GM12891 (cell line): Measurements from ENCODE around the gene RNF167.

Experiments used
- DNase-seq: peaks from one replicate; pipeline ENCODE4 v3.0.0; 2011; ENCODE audit warnings: low spot score; ENCODE audit not compliant: insufficient read length
- FAIRE-seq: peaks from 2 replicates; lab custom pipeline; 2011; peaks lifted over from hg19 to GRCh38; lab: Jason Lieb, UNC
- PAX5 ChIP-seq: IDR thresholded peaks from 2 replicates; pipeline ENCODE4 v1.6.1; 2011; ENCODE audit warnings: low read length, moderate library complexity, mild to moderate bottlenecking; ENCODE audit not compliant: insufficient read depth, severe bottlenecking
- POLR2A ChIP-seq: IDR thresholded peaks from 2 replicates; pipeline ENCODE4 v1.6.1; 2011; ENCODE audit warnings: low read depth, low read length, control low read depth
- POLR2AphosphoS5 ChIP-seq: IDR thresholded peaks from 2 replicates; pipeline ENCODE4 v1.6.1; 2011; ENCODE audit warnings: low read depth, low read length, control low read depth
- POU2F2 ChIP-seq: IDR thresholded peaks from 2 replicates; pipeline ENCODE4 v1.6.1; 2011; ENCODE audit warnings: low read depth, mild to moderate bottlenecking, control low read depth, low read length, moderate library complexity
- SPI1 ChIP-seq: IDR thresholded peaks from 2 replicates; pipeline ENCODE4 v1.6.1; 2011; ENCODE audit warnings: low read depth, low read length, control low read depth
- TAF1 ChIP-seq: IDR thresholded peaks from 2 replicates; pipeline ENCODE4 v1.6.1; 2011; ENCODE audit warnings: low read depth, low read length, control low read depth

The RNF167 gene

DNA sequence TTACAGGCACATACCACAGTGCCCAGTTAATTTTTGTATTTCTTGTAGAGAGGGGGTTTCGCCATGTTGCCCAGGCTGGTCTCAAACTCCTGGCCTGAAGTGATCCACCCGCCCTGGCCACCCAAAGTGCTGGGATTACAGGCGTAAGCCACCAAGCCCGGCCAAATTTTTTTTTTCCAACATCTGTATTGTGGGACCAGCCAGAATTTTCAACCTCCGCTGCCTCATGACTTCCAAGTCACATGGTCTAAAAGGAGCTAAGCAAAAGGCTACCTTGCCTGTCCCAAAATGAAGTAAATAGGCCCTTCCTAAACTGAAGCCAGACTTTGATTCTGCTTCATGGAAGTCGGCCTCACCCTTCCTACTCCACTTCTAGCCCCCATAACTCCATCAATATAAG lies 31.8 kb downstream of the RNF167 start:
- FAIRE-seq (no peak), DNase-seq (no peak)
- TF ChIP-seq POLR2A (no peak), SPI1 (no peak), POLR2AphosphoS5 (no peak), TAF1 (no peak), POU2F2 (no peak), PAX5 (no peak)

DNA sequence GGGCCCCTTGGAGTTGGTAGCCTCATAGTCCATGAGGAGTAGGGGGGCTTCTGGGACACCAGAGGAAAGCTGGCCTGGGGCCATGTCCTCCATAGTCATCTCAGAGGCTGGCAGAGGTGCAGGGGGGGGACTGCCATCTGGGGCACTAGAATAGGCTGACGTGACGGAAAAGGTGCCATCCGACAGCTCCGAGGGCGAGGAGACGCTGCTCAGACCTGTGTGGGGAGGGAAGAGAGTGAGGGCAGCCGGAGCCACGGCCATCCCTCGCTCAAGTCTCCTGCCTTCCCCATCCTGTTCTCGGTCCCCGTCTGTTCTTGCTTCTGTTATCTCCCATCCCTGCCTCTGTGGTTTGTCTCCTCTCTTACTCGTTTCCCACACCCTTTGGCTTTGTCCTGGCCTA lies 32.3 kb downstream of the RNF167 start:
- DNase-seq (no peak), FAIRE-seq (no peak)
- no peak for TF ChIP-seq TAF1
- no peak for TF ChIP-seq POLR2AphosphoS5
- no peak for TF ChIP-seq POU2F2
- no peak for TF ChIP-seq PAX5
- no peak for TF ChIP-seq SPI1
- TF ChIP-seq POLR2A = no peak

- TF ChIP-seq PAX5 (no peak), POLR2A (no peak), POU2F2 (no peak), TAF1 (no peak), SPI1 (no peak), POLR2AphosphoS5 (no peak)
- no peak for FAIRE-seq
These were observed 32.7 kb downstream of the RNF167 start for GRCh38 chr17:4972752-4973151.

GRCh38 chr17:4973256-4974114 lies 33.4 kb downstream of the RNF167 start:
- FAIRE-seq (no peak), DNase-seq (no peak)
- TF ChIP-seq SPI1 = no peak
- no peak for TF ChIP-seq PAX5
- TF ChIP-seq TAF1 = no peak
- TF ChIP-seq POLR2A = no peak
- no peak for TF ChIP-seq POU2F2
- TF ChIP-seq POLR2AphosphoS5 = no peak

More at GRCh38 chr17:4972752-4973151, 32.7 kb downstream of the RNF167 start:
- no peak for DNase-seq

DNA sequence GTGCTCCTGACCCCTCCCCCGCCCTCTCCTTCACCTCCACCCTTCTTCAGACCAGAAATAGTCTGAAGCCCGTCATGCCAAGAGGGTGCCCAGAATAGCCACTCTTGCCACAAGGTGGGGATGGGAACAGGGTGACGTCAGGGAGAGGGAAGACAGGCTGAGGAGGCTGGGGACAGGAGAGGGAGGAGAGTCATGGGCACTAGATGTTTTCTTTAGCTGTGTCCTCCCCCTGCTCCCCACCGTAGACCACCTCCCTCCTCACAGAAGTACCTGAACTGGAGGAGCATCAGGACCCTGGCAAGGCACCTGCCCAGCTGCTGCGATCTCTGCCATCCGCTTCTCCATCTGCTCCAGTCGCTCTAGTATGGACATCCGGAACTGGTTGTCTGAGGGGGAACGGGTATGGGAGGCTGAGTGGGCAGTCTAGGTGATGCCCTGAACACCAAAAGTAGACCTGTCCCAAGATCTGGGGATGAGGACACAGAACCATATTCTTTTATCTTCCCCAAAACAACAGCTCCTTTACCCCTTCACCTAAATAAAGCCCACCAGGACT lies 34.1 kb downstream of the RNF167 start:
- FAIRE-seq (no peak), DNase-seq (no peak)
- TF ChIP-seq TAF1 (no peak), PAX5 (no peak), POU2F2 (no peak), POLR2AphosphoS5 (no peak), POLR2A (no peak), SPI1 (no peak)

DNA sequence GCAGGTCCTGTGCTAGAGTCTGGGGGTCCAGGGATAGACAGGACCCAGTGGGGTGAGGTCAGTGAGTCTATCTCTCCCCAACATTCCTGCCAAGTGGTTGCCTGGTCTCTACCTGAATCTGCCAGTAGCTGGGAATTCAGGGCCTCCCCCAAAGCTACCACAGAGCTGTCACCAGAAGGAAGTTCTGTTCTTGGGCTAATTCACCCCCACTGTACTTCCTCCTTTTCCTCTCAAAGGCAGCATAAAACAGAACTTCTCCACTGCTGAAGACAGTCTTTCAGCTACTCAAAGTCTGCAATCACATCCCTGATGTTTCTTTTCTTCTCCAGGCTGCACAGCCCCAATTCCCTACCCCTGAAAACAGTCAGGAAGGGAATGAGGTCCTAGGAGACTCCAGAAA lies 38.7 kb downstream of the RNF167 start:
- TF ChIP-seq POLR2A (no peak), POLR2AphosphoS5 (no peak), SPI1 (no peak), PAX5 (no peak), POU2F2 (no peak), TAF1 (no peak)
- FAIRE-seq (no peak), DNase-seq (no peak)

DNA sequence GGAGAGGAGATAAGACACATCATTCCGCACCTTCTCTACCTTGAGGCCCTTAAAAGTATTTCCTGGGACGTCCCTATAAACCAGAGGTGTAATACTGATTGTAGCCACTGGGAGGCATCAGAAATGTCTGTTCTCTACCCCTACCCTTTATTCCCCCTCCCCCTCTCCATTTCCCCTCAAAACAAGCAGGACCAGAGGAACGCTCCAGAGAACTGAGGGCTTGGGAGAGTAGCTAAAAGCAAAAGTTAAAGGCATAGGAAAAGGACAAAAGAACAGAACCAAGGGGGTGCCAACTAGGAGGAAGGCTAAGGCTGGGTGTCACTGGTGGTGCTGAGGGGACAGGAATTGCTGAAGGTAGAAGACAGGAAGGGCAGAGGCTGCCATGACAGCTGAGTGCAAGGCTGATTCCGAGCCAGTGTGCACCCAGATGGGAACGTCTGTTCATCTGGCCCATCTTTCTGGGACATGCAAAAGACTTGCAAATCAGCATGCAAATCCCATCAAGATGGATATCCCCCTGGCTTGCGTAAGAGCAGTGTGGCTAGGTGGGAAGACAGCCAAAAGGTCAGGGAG lies 40.7 kb downstream of the RNF167 start:
- peak; percentile 76 for FAIRE-seq
- TF ChIP-seq PAX5 = no peak
- 0 out of 2 replicates have a peak, but pooled peaks have one; percentile 42 for TF ChIP-seq POU2F2
- DNase-seq = peak; percentile 43

- no peak for TF ChIP-seq POLR2A
- no peak for TF ChIP-seq PAX5
- TF ChIP-seq SPI1 = 0 out of 2 replicates have a peak, but pooled peaks have one; percentile 1
- no peak for TF ChIP-seq TAF1
- no peak for TF ChIP-seq POLR2AphosphoS5
- TF ChIP-seq POU2F2 = no peak
- no peak for FAIRE-seq
- DNase-seq = no peak
These were observed 42.2 kb downstream of the RNF167 start for GRCh38 chr17:4982305-4982704.

DNA sequence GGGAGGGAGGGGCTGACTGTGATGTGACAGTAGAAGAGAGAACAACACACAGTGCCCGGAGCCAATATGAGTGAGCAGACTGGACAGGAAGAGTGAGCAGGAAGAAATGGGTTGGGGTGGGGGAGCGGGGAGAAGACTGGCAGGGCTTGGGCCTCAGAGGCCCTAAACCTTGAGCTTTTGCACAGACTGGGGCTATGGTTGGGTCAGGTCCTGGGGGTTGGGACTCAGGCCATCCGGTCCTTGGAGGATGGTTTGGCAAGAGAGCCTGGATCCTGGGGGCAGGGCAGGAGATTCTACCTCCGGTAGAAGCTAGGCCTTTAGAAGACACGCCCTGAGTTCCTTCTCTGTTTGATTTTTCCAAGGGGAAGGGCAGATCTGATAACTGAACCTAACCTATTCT lies 46.3 kb downstream of the RNF167 start:
- DNase-seq (no peak), FAIRE-seq (no peak)
- TF ChIP-seq POLR2A = no peak
- TF ChIP-seq POLR2AphosphoS5 = no peak
- TF ChIP-seq SPI1 = no peak
- no peak for TF ChIP-seq TAF1
- TF ChIP-seq POU2F2 = no peak
- TF ChIP-seq PAX5 = no peak

DNA sequence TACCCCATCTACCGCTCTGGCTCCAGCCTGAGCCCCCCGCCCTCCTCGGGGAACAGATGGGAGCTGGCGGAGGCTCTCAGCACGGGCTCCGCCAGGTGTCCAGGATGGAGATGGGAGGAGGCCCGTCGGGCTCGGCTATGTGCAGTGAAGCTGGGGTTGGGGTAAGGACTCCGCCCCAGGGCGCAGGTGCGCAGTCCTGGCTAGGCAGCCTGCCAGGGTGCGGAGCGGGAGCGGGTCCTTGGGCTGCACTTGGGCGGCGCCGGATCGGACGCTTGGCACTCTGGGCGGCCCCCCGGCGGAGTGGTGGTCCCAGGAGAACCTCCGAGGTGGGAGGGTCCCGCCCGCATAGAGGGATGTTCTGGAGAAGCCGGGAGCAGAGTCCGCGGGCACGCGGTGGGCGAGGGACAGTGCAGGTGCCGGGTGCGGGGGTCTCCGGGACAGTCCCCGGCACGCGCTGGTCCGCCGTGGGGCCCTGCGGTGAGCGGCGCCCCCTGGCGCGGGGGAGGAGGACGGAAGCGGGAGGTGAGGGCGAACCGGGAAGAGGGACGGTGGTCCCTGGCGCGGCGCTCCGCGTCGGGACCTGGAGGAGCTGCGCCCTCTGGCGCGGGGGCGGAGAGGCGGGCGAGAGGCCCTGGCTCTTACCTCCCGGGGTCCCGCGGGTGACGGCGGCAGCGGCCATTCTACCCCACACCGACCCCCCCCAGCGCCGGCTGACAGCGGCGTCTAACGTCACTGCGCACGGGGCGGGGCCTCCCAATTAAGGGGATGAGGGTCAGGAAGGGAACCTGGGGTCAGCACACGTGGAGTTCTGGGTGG lies 47.1 kb downstream of the RNF167 start, which contains the start of gene CAMTA2:
Gene CAMTA2, minus strand, starts transcription at position 725 of the 816 bp plus-strand sequence. CDS start 1,453 bp downstream, outside the sequence.
- TF ChIP-seq TAF1 (no peak), POLR2A (peak; percentile 74), POLR2AphosphoS5 (no peak), SPI1 (0 out of 2 replicates have a peak, but pooled peaks have one; percentile 7)
- FAIRE-seq (peak; percentile 95), DNase-seq (peak; percentile 87)
